Measurements from ENCODE around the gene SND1. TPM values are rescaled to one million over a fixed set of nuclear protein-coding genes. Genes with fewer than 3 reads are reported as not detected.

The SND1 gene
- total and polyA plus RNA-seq, 7 donors, result 29.2 to 72.8 (median 48.2) TPM

DNA sequence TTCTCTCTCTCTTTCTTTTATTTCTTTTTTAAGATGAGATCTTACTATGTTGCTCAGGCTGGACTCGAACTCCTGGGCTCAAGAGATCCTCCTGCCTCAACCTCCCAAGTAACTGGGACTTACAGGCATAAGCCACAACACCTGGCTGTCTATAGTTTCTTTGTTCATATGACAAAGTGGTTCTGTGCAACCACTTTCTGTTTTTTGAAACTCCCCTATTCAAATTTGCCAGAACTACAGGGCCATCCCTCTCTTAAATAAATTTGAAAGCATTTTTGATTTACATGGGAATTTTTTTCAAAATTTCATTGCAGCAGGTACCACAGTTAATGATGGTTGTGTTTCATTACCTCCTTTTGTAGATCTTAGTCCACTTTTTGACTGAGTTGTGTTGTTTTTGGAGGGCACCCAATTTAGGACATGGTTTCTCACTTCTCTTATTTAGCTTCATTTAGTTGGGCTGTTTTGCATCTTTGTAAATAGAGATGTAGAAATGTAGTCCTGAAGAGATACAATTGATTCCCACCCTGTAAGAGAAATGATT lies 260.0 kb downstream of the SND1 start:
- ATAC-seq (no peak), DNase-seq (no peak)
- TF ChIP-seq, protein P1, sequence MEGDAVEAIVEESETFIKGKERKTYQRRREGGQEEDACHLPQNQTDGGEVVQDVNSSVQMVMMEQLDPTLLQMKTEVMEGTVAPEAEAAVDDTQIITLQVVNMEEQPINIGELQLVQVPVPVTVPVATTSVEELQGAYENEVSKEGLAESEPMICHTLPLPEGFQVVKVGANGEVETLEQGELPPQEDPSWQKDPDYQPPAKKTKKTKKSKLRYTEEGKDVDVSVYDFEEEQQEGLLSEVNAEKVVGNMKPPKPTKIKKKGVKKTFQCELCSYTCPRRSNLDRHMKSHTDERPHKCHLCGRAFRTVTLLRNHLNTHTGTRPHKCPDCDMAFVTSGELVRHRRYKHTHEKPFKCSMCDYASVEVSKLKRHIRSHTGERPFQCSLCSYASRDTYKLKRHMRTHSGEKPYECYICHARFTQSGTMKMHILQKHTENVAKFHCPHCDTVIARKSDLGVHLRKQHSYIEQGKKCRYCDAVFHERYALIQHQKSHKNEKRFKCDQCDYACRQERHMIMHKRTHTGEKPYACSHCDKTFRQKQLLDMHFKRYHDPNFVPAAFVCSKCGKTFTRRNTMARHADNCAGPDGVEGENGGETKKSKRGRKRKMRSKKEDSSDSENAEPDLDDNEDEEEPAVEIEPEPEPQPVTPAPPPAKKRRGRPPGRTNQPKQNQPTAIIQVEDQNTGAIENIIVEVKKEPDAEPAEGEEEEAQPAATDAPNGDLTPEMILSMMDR (IDR thresholded peaks at IDR 0.05), result no peak
- WGBS, 3 donors, result 95 to 100% (median 100%) methylated on average over 1 of the region's 1 CpG
- no peaks in the 10 kb centered on the region for H3K36me3 ChIP-seq (ENCODE audit: insufficient read depth in 1 of 2, low read depth in 1 of 2)
- no peaks in the 10 kb centered on the region for H3K9me3 ChIP-seq
- H3K4me3 ChIP-seq, result no peak overlapping the region
- intact Hi-C loops (cut with DNase I), result no loop called here
- H3K27me3 ChIP-seq (ENCODE audit: insufficient read depth in 3 of 3, low read length in 2 of 3), result no peaks in the 10 kb centered on the region
- H3K4me1 ChIP-seq, result no peaks in the 10 kb centered on the region
- no peak overlapping the region for H3K27ac ChIP-seq

DNA sequence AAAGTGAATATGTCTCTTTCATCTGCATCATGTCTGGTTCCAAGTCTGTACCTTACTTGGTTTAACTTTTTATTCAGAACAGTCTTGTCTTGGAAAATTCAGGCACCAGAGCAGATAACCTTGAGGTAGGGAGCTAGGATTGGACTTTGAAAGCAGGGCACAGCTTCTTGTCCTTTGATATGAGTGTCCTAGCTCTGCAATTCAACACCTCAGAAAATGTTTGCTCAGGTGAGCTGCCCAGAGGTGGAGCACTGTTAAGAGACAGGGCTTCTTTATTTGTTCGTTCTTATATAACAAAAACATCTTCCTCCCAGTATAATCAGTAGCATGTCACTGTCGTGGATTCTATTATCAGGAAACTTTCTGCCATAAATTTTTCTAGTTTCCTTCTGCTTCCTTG lies 260.9 kb downstream of the SND1 start:
- WGBS, 3 donors, result 71 to 79% (median 73%) methylated on average over 2 of the region's 2 CpGs
- ATAC-seq (no peak), DNase-seq (no peak)
- no peaks in the 10 kb centered on the region for H3K4me1 ChIP-seq
- H3K27me3 ChIP-seq (ENCODE audit: insufficient read depth in 3 of 3, low read length in 2 of 3), result no peaks in the 10 kb centered on the region
- H3K4me3 ChIP-seq, result no peak overlapping the region
- TF ChIP-seq, protein P1 (IDR thresholded peaks at IDR 0.05), result no peak
- no peaks in the 10 kb centered on the region for H3K36me3 ChIP-seq (ENCODE audit: insufficient read depth in 1 of 2, low read depth in 1 of 2)
- H3K27ac ChIP-seq, result no peak overlapping the region
- intact Hi-C loops (cut with DNase I), result no loop called here
- H3K9me3 ChIP-seq, result no peaks in the 10 kb centered on the region

DNA sequence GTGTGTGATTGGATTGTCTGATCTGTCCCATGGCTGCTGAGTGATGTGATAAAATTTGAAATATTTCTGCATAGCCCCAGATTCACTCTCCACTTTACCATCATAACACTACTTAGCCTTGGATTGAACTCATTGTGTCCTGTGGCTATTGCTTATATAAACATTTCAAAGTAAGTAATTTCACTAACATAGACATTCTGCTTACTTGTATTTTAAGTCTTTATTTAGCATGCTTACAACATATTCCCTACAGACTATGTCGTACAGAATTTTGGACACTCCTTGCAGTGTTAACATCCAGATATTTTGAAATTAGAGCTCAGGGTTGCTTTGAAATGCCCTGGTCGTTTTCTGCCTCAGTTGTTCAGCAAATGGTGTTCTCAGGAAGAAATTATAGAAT lies 261.7 kb downstream of the SND1 start:
- no peaks in the 10 kb centered on the region for H3K4me1 ChIP-seq
- no peaks in the 10 kb centered on the region for H3K36me3 ChIP-seq (ENCODE audit: insufficient read depth in 1 of 2, low read depth in 1 of 2)
- TF ChIP-seq, protein P1 (IDR thresholded peaks at IDR 0.05), result no peak
- H3K4me3 ChIP-seq, result no peak overlapping the region
- intact Hi-C loops (cut with DNase I), result no loop called here
- ATAC-seq (no peak), DNase-seq (no peak)
- no peaks in the 10 kb centered on the region for H3K9me3 ChIP-seq
- H3K27ac ChIP-seq, result no peak overlapping the region
- WGBS, 3 donors, result 29 to 61% (median 35%) methylated on average over 2 of the region's 2 CpGs
- no peaks in the 10 kb centered on the region for H3K27me3 ChIP-seq (ENCODE audit: insufficient read depth in 3 of 3, low read length in 2 of 3)

DNA sequence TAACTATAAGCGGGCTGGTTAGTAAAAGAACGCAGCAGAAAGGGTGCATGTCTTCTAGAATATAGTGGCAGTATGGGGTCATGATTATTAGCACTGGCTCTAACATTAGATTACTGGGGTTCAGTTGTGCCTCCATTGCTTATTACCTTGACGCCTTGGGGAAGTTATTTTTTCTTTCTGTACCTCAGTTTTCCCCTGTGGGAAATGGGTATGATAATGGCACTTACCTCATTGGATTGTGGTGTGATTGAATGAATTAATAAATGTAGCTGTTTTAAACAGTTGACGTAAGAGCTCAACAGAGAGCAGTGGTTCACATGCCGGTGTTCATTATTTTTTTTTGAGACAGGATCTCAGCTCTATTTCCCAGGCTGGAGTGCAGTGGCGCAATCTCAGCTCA lies 262.7 kb downstream of the SND1 start:
- TF ChIP-seq, protein P1 (IDR thresholded peaks at IDR 0.05), result no peak
- Histone ChIP-seq H3K36me3 (ENCODE audit: insufficient read depth in 1 of 2, low read depth in 1 of 2) (no peaks in the 10 kb centered on the region), H3K27me3 (ENCODE audit: insufficient read depth in 3 of 3, low read length in 2 of 3) (no peaks in the 10 kb centered on the region), H3K4me3 (no peak overlapping the region), H3K9me3 (no peaks in the 10 kb centered on the region), H3K27ac (no peak overlapping the region), H3K4me1 (no peaks in the 10 kb centered on the region)
- 96 to 99% (median 98%) methylated on average over 6 of the region's 6 CpGs for WGBS, 3 donors
- DNase-seq, result no peak
- intact Hi-C loops (cut with DNase I), result no loop called here
- ATAC-seq, result no peak

DNA sequence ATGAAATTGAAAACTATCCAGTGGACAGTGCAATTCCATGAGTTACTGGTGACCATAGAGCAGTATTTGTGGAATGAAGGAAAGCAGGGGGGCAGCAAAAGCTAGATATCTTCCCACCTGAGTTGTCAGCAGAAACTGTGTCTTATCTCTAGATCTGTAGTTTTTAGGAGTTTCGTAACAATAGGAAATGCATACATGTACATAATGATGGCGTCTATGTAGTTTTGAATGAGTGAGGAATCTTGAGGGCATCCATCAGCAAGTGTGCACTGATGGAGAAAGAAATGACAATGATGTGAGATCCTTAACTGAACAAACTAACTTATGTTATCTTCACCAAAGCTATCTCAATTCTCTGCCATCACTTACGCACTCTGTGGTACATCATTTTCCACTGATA lies 264.7 kb downstream of the SND1 start:
- H3K27ac ChIP-seq, result no peak overlapping the region
- no peak for ATAC-seq
- DNase-seq, result no peak
- intact Hi-C loops (cut with DNase I), result no loop called here
- no peaks in the 10 kb centered on the region for H3K4me1 ChIP-seq
- no peaks in the 10 kb centered on the region for H3K9me3 ChIP-seq
- no peaks in the 10 kb centered on the region for H3K36me3 ChIP-seq (ENCODE audit: insufficient read depth in 1 of 2, low read depth in 1 of 2)
- no peak overlapping the region for H3K4me3 ChIP-seq
- H3K27me3 ChIP-seq (ENCODE audit: insufficient read depth in 3 of 3, low read length in 2 of 3), result no peaks in the 10 kb centered on the region
- 97 to 99% (median 98%) methylated on average over 3 of the region's 3 CpGs for WGBS, 3 donors
- TF ChIP-seq, protein P1 (IDR thresholded peaks at IDR 0.05), result no peak
